Fibroblast of the aortic adventitia (primary cell): Measurements from ENCODE around the gene DECR2. TPM values are rescaled to one million over a fixed set of nuclear protein-coding genes. Genes with fewer than 3 reads are reported as not detected.

Experiments
- DNase-seq: peaks from one replicate; pipeline ENCODE4 v3.0.0-alpha.2; 2010; ENCODE audit warnings: low read depth
- H3K4me3 ChIP-seq: 2 replicates; pipeline ENCODE4 v1.5.1; 2011; ENCODE audit warnings: low read depth, mild to moderate bottlenecking, control low read depth, low read length, moderate library complexity
- total RNA-seq: library from RNA; depleted of rRNA; stranded (reverse); fragments of >200 nt; gene quantifications from 2 replicates; pipeline ENCODE4 v1.2.3, GENCODE V29; 2012; ENCODE audit warnings: low replicate concordance
- TF ChIP-seq, protein P1 (sequence below): IDR thresholded peaks from 2 replicates; pipeline ENCODE4 v1.5.1; 2011; ENCODE audit warnings: mild to moderate bottlenecking, low read length, control low read depth, inconsistent platforms; ENCODE audit not compliant: insufficient read depth

DECR2 gene
- total RNA-seq, 1 donor, result 8.1 TPM

DNA sequence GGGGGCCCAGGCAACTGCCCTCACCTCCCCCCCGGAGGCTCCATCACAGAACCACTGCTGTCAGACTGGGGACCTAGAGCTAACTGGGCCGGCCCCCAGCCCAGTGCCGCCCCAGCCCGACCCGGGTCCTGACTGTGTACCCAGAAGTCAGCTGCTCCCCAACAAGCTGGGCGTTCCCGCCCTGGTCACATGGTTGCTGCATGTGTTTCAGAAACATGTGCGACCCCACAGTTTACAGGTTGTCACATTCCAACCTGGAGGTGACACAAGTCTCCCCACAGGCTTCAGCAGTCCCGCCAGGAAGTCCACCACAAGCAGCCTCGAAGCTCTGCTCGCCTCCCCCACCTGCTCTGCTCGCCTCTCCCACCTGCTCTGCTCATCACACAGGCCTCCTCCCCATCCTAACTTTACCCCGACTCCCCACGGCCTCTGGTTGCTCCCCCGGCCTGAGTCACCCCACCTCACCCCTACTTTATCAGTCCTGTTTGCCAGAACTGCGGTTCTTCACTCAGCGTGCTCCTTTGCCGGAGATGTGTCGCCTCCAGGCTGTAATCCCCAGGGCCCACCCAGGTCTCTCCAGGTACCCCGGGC lies 32.3 kb upstream of the DECR2 start:
- TF ChIP-seq, protein P1, sequence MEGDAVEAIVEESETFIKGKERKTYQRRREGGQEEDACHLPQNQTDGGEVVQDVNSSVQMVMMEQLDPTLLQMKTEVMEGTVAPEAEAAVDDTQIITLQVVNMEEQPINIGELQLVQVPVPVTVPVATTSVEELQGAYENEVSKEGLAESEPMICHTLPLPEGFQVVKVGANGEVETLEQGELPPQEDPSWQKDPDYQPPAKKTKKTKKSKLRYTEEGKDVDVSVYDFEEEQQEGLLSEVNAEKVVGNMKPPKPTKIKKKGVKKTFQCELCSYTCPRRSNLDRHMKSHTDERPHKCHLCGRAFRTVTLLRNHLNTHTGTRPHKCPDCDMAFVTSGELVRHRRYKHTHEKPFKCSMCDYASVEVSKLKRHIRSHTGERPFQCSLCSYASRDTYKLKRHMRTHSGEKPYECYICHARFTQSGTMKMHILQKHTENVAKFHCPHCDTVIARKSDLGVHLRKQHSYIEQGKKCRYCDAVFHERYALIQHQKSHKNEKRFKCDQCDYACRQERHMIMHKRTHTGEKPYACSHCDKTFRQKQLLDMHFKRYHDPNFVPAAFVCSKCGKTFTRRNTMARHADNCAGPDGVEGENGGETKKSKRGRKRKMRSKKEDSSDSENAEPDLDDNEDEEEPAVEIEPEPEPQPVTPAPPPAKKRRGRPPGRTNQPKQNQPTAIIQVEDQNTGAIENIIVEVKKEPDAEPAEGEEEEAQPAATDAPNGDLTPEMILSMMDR, result no peak
- no peak for DNase-seq
- H3K4me3 ChIP-seq, result peak overlapping the region; percentile 59

DNA sequence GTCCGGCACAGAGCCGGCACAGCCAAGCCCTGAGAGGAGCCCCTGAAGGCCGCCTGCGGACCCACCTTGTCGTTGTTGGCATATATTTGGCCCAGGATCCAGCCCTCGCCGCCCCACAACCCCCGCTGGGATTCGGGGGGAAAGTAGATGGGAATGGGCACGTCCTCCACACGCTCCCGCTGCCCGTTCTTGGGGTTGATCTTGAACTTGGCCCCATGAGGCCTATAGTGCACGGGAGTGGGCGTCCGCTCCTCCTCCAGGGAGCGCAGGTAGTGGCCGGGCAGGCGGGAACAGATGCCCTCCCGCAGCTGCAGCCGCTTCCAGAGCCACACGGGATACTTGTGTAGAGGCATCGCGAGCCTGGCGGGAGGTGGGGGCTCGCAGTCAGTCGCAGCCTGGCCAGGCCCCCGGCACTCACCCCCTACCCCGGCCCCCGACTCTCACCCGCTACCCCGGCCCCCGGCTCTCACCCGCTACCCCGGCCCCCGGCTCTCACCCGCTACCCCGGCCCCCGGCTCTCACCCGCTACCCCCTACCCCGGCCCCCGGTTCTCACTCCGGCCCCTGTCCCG lies 31.7 kb upstream of the DECR2 start:
- H3K4me3 ChIP-seq, result peak overlapping the region; percentile 59
- no peak for DNase-seq
- TF ChIP-seq, protein P1, result no peak

DNA sequence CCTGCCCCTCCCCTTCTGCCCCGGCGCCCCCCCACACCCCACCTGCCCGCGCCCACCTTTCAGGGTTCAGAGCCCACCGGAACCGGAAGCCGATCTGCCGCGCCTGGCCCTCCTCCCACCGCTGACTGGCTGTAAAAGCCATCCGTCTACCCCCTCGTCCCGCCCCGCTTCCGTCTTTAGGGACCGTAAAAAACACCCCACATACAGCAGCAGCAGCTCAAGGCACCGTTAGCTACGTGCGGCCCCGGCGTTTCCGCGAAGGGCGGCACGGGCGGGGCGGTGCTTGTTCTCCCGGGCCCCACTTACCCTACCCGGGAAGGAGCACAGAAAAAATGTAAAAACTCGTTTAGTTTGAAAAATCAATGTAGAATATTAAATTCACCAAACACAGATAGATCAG lies 31.2 kb upstream of the DECR2 start, which contains the start of gene MRPL28:
TSS of gene MRPL28 (minus strand) at position 96 of the 400 bp plus-strand sequence. CDS start 320 bp downstream, outside the sequence.
- H3K4me3 ChIP-seq, result peak within 1 kb of the TSS; percentile 59
- peak; percentile 95 for DNase-seq
- TF ChIP-seq, protein P1, result no peak

DNA sequence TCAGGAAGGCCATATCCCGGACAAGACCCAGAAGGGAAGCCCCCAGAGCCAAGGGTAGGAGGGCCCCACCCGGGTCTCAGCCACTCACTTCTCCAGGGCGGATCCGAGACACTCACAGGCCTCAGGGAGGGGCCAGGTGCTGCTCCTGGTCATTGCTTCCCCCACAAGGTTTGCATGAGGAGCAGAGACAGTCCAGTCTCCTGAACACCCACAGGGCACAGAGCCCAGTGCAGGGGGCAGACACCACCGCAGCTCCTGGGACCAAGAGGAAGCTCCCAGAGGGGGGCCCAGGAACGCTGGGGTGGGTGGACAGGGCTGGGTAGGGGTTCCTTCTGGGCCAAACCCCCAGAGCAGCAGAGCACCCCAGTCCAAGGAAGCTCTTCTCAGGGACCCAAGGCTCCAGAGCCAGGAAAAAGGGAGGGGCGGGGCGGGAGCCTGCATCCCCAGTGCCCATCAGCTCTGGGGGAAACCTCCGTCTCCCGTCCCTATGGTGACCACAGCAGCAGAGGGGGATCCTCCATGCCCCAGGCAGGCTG lies 30.6 kb upstream of the DECR2 start:
- peak overlapping the region; percentile 6 for H3K4me3 ChIP-seq
- no peak for DNase-seq
- TF ChIP-seq, protein P1, result no peak

DNA sequence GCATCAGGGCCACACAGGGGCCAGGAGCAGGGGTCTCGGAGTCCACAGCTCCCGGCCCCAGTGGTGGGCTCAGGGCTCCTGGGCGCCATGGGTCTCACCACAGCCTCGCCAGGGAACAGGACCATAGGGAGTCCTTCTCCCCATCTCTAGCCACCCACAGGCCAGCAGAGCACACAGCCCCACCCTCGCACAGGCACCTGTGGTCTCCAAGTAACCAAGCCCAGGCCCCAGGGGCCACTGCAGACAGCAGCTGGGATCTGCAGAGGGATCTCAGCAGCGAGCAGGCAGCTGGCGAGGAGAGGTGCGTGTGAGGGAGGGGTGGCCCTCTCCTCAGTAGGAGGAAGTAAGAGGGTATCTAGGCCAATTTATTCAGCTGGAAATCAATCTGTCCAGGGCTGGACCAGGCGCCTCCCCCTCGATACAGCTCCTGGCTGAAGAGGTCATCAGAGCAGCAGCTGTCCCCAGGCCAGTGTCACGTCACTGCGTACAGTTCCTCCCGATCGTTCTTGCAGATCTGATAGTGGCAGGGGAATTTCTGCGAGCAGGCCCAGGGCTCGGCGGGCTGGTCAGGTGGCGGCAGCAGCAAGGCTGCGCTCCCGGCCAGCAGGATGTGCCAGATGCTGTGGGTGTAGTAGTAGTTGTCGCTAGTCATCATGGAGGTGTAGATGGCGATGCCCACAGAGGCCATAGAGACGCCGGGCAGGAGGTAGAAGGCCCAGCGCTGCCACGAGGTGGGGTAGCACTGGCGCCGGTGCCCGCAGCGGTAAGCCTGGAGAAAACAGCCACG lies 30.0 kb upstream of the DECR2 start:
- DNase-seq, result no peak
- TF ChIP-seq, protein P1, result no peak
- no peak overlapping the region for H3K4me3 ChIP-seq

DNA sequence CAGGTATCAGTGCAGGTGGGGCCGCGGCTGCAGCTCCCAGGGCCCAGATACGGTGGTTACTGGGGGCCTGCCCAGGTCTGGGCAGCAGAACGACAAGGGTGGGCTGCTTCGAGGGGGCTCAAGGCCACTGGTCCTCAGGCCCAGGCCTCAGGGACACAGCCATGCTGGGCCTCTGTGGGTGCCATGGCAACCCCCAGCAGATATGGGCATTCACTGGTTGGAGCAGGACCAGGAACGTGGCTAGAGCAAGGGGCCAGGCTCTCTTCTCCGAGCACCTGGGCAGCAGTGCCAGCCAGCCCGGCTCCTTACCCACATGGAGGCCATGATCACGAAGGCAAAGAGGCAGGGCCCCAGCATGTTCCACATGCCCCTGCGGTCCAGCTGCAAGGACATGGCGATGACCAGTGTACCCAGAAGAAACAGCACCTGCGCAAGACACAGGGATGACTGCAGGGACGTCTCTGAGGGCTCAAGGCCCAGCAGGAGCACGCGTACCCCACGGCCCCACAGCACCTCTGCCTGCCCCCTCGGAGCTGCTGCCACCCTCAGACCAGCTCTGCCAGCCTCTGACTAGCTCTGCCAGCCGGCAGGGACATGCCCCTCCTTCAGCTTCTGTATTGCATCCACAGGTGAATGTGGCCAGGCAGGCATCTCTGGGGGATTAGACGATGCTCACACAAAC lies 29.2 kb upstream of the DECR2 start:
- no peak overlapping the region for H3K4me3 ChIP-seq
- TF ChIP-seq, protein P1, result no peak
- DNase-seq, result no peak
